Mucosa of gallbladder (tissue), 1 donor: ENCODE measurements around the gene RTF2. TPM values are rescaled to one million over a fixed set of nuclear protein-coding genes. Genes with fewer than 3 reads are reported as not detected.
"Not testable (repeated sequence)": the region's sequence is repeated elsewhere in the genome, so short reads cannot be mapped to it uniquely, and the experiment has no call there.

ENCODE experiments used
- DNase-seq: peaks from one replicate; pipeline ENCODE4 v3.0.0-alpha.2; 2020; ENCODE audit warnings: low spot score
- total RNA-seq: library from RNA; stranded (reverse); gene quantifications from one replicate; pipeline ENCODE4 v1.2.1, GENCODE V29; 2021
- donor health status: DM: no; HTN: no; CAD: no.

RTF2 gene
- total RNA-seq, 1 donor from 2014 or later = 79.2 TPM

DNA sequence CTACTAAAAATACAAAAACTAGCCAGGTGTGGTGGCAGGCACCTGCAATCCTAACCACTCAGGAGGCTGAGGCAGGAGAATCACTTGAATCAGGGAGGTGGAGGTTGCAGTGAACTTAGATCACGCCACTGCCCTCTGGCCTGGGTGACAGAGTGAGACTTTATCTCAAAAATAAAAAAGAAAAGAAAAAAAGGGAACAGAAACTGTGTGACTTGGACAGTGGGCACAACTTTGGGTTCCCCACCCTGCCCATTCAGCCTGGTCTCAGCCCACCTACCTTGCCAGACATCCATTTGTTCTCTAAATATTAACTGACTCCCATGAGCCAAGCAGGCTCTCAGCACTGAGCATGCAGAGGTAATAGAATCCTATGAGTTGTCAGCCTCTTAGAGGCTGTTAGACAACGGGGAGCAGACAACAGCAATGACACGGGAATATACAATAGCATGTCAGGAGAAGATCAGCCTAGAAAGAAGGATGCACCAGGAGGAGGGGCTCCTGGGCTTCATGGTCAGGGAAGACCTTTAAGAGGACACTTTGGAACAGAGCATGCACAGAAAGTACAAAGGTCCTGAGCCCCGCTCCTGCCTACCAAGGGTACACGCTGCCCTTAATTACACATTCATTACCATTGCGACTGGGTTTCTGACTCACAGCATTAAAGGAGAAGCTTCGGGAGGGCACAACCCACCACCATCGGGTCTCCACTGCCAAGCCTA is 84.6 kb downstream of the RTF2 start:
- DNase-seq = no peak

DNA sequence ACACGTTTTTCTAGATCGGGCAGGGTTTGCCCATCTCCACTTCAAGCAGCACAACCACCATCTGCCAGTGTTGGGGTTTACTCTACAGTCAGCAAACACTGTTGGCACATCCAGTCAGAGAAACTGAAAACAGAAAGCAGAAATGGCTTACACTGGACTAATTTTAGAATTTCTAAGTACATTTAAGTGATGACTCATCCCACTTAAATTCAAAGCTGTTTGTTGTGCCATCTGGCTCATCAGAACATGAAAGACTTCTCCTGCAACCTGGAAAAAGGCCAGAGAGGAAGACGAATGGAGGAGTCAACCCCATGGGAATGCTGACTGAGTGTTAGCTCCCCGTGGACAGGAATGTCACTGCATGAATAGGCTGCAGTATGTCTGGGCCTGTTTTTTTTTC is 86.4 kb downstream of the RTF2 start:
- DNase-seq = peak; percentile 43

DNA sequence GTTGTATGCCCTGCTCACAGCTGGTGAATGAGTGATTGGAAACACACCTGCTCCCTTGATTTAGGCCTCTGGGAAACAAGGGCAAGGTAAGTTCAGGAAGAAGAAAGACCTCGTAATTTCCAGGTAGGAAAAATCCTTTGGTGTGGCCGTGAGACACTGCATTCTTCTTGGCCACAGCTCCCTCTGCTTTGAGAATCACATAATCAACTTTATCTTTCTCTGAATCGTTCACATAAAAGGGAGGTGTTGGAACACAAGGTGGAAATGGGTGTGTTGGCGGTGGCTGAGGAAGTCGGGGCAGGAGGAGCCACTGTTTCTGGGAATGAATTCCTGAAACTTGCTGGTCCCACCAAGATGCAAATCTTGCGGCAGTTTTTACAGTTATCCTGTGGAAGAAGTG is 90.5 kb downstream of the RTF2 start:
- DNase-seq = no peak

DNA sequence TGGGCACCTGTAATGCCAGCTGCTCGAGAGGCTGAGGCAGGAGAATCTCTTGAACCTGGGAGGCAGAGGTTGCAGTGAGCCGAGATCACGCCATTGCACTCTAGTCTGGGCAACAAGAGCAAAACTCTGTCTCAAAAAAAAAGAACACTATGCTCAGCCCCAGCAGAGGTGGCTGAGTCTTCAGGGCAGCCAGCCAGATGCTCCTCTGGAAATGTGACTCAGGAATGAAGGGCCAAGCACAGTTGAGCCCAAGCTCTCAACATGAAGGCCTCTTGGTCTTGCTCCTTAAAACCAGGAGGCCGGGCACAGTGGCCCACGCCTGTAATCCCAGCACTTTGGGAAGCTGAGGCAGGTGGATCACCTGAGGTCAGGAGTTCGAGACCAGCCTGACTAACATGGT is 96.1 kb downstream of the RTF2 start:
- DNase-seq = not testable (repeated sequence)

DNA sequence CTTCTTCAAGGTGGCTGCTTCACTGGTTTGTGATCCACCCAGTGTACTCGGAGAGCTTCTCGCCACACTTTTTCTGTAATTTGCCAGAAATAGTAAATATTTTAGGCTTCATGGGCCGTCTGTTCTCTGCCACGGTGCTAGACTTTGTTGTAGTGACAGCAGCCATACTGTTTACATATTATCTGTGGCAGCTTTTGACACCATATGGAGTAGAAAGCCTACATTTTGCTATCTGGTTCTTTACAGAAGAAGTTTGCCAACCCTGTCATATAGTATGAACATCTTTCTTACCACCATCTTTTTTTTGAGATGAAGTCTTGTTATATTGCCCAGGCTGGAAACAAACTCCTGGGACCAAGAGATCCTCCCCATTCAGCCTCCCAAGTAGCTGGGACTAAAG is 97.1 kb downstream of the RTF2 start:
- no peak for DNase-seq

DNA sequence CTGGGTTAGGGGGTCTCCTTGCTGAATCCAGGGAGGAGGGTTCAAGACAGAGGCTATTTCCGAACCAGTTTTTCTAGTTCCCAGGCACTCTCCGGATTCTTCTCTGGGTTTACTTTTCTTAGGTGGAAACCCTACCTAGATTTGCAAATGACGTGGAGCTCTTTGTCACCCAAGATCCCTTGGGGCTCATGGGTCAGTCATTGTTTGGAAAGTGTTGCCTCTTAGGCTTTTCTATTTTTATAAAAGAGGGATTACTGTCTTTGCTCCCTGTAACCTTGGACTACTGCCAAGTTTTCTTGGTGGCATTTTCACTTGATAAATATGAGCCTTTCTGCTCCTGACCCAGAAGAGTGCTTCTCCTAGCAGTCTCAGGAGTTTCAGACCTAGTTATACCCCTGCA is 98.2 kb downstream of the RTF2 start:
- no peak for DNase-seq

Other genes with a start within 250 kb of the RTF2 start
- not detected for gene MC3R, start 219.9 kb upstream of the RTF2 start, total RNA-seq
- gene FAM210B, start 109.7 kb upstream of the RTF2 start, total RNA-seq = 72.9 TPM
- gene AURKA, start 76.4 kb upstream of the RTF2 start, total RNA-seq = 4.6 TPM
- 24.1 TPM for gene CSTF1, start 76.0 kb upstream of the RTF2 start, total RNA-seq
- 2.0 TPM for gene CASS4, start 56.4 kb upstream of the RTF2 start, total RNA-seq
- 0.46 TPM for gene FAM209A, start 56.1 kb downstream of the RTF2 start, total RNA-seq
- 0.32 TPM for gene FAM209B, start 64.6 kb downstream of the RTF2 start, total RNA-seq
- 2.1 TPM for gene TFAP2C, start 160.7 kb downstream of the RTF2 start, total RNA-seq